ENCODE results near the gene HNRNPM.

Gene HNRNPM

GRCh38 chr19:8501516-8501915 is 56.7 kb downstream of the HNRNPM start:
- DNase-seq (ENCODE audit: low read depth) = no peak

GRCh38 chr19:8501981-8502380 is 57.2 kb downstream of the HNRNPM start:
- no peak for DNase-seq (ENCODE audit: low read depth)
- no peak overlapping the region for H3K4me3 ChIP-seq (ENCODE audit: low read depth, low read length)
- TF ChIP-seq, protein P1, sequence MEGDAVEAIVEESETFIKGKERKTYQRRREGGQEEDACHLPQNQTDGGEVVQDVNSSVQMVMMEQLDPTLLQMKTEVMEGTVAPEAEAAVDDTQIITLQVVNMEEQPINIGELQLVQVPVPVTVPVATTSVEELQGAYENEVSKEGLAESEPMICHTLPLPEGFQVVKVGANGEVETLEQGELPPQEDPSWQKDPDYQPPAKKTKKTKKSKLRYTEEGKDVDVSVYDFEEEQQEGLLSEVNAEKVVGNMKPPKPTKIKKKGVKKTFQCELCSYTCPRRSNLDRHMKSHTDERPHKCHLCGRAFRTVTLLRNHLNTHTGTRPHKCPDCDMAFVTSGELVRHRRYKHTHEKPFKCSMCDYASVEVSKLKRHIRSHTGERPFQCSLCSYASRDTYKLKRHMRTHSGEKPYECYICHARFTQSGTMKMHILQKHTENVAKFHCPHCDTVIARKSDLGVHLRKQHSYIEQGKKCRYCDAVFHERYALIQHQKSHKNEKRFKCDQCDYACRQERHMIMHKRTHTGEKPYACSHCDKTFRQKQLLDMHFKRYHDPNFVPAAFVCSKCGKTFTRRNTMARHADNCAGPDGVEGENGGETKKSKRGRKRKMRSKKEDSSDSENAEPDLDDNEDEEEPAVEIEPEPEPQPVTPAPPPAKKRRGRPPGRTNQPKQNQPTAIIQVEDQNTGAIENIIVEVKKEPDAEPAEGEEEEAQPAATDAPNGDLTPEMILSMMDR (IDR thresholded peaks at IDR 0.05; ENCODE audit: control insufficient read depth, extremely low read depth, insufficient read depth) = no peak

More at GRCh38 chr19:8501516-8501915, 56.7 kb downstream of the HNRNPM start:
- H3K4me3 ChIP-seq (ENCODE audit: low read depth, low read length) = no peak overlapping the region
- TF ChIP-seq, protein P1 (IDR thresholded peaks at IDR 0.05; ENCODE audit: control insufficient read depth, extremely low read depth, insufficient read depth) = no peak

- TF ChIP-seq, protein P1 (IDR thresholded peaks at IDR 0.05; ENCODE audit: control insufficient read depth, extremely low read depth, insufficient read depth) = no peak
- no peak overlapping the region for H3K4me3 ChIP-seq (ENCODE audit: low read depth, low read length)
- DNase-seq (ENCODE audit: low read depth) = no peak
These were observed 58.7 kb downstream of the HNRNPM start for GRCh38 chr19:8503510-8503909.

DNA sequence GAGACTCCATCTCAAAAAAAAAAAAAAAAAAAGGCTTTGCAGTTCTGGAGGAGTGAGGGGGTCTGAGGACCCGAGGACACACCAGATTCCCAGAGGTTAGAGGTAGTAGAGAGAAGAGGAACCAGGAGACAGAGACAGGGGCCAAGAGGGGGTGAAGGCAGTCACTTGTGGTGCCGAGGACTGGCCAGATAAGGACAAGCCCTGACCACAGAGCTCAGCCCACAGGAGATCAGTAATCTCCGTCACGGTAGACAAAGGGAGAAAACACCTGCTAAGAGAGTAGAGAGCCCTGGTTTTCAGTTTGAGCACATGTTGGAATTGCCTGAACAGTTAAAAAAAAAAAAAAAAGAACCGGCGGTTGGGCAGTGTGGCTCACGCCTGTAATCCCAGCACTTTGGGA is 59.4 kb downstream of the HNRNPM start:
- no peak for DNase-seq (ENCODE audit: low read depth)
- TF ChIP-seq, protein P1 (IDR thresholded peaks at IDR 0.05; ENCODE audit: control insufficient read depth, extremely low read depth, insufficient read depth) = no peak
- no peak overlapping the region for H3K4me3 ChIP-seq (ENCODE audit: low read depth, low read length)

GRCh38 chr19:8504919-8505318 is 60.1 kb downstream of the HNRNPM start:
- no peak for DNase-seq (ENCODE audit: low read depth)
- TF ChIP-seq, protein P1 (IDR thresholded peaks at IDR 0.05; ENCODE audit: control insufficient read depth, extremely low read depth, insufficient read depth) = no peak
- H3K4me3 ChIP-seq (ENCODE audit: low read depth, low read length) = no peak overlapping the region

DNA sequence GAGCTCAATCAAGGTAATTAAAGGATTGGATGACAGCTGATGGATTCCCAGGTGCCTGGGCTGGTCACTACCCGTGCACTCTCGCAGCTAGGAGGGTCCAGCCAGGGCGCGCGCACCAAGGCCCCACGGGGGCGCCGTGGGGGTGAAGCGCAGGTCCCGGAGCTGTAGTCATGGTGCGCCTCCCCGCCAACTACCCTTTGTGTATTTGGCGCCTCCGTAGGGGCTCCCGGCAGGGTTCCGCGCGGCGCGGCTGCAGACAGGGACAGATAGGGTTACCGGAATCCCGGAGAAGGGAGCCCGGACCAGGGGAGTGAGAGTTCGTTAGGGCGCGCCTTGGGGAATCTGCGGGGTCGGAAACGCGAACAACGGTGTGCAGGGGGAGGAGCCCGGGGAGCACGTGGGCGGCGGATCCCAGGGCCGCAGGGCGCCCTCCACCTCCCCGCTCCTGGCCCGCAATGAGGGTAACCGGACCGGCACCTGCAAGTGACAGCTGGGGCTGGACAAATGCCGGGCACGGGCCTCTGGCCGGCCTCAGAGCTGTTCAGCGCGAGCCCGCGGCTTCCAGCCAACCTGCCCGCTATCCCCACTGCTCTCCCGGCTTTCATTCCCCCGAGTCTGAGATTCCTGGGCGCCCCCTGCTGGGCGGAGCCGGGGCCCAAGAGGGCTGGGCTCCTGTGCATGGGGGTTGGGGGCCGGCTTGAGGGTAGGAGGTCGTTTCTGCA is 61.1 kb downstream of the HNRNPM start:
- TF ChIP-seq, protein P1 (IDR thresholded peaks at IDR 0.05; ENCODE audit: control insufficient read depth, extremely low read depth, insufficient read depth) = peak; percentile 74
- peak; percentile 27 for DNase-seq (ENCODE audit: low read depth)
- H3K4me3 ChIP-seq (ENCODE audit: low read depth, low read length) = peak overlapping the region; percentile 50
